Measurements from ENCODE around the gene HSPA1B.

- TF ChIP-seq CTCF (conservative IDR thresholded peaks at IDR 0.05; ENCODE audit: low read length) (no peak), EZH2phosphoT487 (IDR thresholded peaks at IDR 0.05; ENCODE audit: borderline replicate concordance) (no peak)
Observed at GRCh38 chr6:31847276-31847978, 19.9 kb downstream of the HSPA1B start.
